Stimulated activated CD8-positive, alpha-beta memory T cell treated with anti-CD3 and anti-CD28 coated beads, Interleukin-7, amount 100 ng/mL, for 48 hours (primary cell): ENCODE results near the gene RTTN.

Source experiments
- DNase-seq, 2 donors: peaks; one replicate each; pipeline ENCODE4 v3.0.0-alpha.2; 2020; ENCODE audit warnings: low read depth in 1 of 2; ENCODE audit errors: extremely low read depth in 1 of 2

RTTN gene

GRCh38 chr18:70216788-70217187, 11.3 kb upstream of the RTTN start:
- DNase-seq = no peak

- no peak for DNase-seq
Measured at GRCh38 chr18:70207181-70207580, 1.7 kb upstream of the RTTN start.

GRCh38 chr18:70200286-70200685, 5.2 kb downstream of the RTTN start:
- DNase-seq = no peak

GRCh38 chr18:70197844-70198243, 7.6 kb downstream of the RTTN start:
- DNase-seq = no peak

- no peak for DNase-seq
Measured at GRCh38 chr18:70197026-70197425, 8.5 kb downstream of the RTTN start.

GRCh38 chr18:70195852-70196434, 9.5 kb downstream of the RTTN start:
- DNase-seq = no peak

GRCh38 chr18:70195014-70195614, 10.4 kb downstream of the RTTN start:
- no peak for DNase-seq

GRCh38 chr18:70194227-70194890, 11.1 kb downstream of the RTTN start:
- no peak for DNase-seq

GRCh38 chr18:70190529-70190928, 15.0 kb downstream of the RTTN start:
- no peak for DNase-seq

- DNase-seq = no peak
Measured at GRCh38 chr18:70188113-70188512, 17.4 kb downstream of the RTTN start.

GRCh38 chr18:70183441-70183840, 22.0 kb downstream of the RTTN start:
- no peak for DNase-seq

GRCh38 chr18:70182548-70182947, 22.9 kb downstream of the RTTN start:
- DNase-seq = no peak

- no peak for DNase-seq
Measured at GRCh38 chr18:70181725-70182124, 23.8 kb downstream of the RTTN start.

GRCh38 chr18:70181015-70181414, 24.5 kb downstream of the RTTN start:
- DNase-seq = no peak

- DNase-seq = no peak
Measured at GRCh38 chr18:70176537-70176936, 28.9 kb downstream of the RTTN start.

GRCh38 chr18:70175216-70175615, 30.3 kb downstream of the RTTN start:
- no peak for DNase-seq

- DNase-seq = no peak
Measured at GRCh38 chr18:70172225-70172624, 33.3 kb downstream of the RTTN start.

- DNase-seq = no peak
Measured at GRCh38 chr18:70169747-70170146, 35.7 kb downstream of the RTTN start.

GRCh38 chr18:70166668-70167067, 38.8 kb downstream of the RTTN start:
- DNase-seq = no peak

- DNase-seq = no peak
Measured at GRCh38 chr18:70165936-70166335, 39.6 kb downstream of the RTTN start.

- no peak for DNase-seq
Measured at GRCh38 chr18:70160073-70160678, 45.3 kb downstream of the RTTN start.
